GM21528 (cell line): ENCODE data around the gene SRMS.

Source experiments
- ATAC-seq: cut with Tn5 transposase; IDR thresholded peaks from one replicate; pipeline ENCODE4 v1.9.1; 2021; ENCODE audit warnings: mild to moderate bottlenecking, moderate library complexity; ENCODE audit not compliant: unreplicated experiment, low FRiP score

The SRMS gene, protein sequence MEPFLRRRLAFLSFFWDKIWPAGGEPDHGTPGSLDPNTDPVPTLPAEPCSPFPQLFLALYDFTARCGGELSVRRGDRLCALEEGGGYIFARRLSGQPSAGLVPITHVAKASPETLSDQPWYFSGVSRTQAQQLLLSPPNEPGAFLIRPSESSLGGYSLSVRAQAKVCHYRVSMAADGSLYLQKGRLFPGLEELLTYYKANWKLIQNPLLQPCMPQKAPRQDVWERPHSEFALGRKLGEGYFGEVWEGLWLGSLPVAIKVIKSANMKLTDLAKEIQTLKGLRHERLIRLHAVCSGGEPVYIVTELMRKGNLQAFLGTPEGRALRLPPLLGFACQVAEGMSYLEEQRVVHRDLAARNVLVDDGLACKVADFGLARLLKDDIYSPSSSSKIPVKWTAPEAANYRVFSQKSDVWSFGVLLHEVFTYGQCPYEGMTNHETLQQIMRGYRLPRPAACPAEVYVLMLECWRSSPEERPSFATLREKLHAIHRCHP

DNA sequence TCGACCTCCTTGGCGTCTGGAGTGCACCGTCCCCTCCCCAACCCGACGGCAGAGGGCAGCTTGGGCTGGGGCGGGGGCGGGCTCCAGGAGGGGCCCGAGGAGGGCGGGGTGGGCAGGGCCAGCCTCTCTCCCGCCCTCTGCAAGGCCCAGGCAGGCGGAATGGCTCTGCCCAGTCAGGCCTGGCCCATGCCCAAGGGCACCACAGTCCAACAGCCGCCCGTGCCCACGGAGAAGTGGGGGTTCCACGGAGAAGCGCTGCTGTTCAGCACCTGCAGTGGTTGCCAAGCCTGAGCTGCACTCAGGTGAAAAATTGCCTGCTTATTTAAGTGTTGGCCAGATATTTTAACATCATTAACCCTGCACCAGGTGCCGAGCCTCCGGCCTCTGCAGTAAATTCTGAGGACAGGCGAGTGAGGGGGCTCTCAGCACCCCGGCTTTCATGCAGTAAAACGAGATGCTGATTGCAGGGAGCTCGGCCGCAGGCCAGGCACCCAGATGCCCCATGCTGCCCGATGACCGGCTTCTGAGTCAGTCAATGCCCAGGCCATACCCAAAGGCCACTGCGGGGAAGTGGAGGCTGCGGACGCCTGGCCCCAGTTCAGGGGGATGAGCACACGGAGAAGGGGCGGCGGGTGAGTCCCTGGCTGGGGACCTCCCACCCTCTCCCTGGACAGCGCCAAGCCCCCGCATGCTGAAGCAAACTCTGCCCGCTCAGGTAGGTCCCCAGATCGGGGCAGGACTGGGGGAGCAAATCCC, at the start of gene SRMS:
Gene SRMS, minus strand, starts transcription at position 25 of the 756 bp plus-strand sequence. CDS start 286 bp downstream, outside the sequence.
- no peak for ATAC-seq

DNA sequence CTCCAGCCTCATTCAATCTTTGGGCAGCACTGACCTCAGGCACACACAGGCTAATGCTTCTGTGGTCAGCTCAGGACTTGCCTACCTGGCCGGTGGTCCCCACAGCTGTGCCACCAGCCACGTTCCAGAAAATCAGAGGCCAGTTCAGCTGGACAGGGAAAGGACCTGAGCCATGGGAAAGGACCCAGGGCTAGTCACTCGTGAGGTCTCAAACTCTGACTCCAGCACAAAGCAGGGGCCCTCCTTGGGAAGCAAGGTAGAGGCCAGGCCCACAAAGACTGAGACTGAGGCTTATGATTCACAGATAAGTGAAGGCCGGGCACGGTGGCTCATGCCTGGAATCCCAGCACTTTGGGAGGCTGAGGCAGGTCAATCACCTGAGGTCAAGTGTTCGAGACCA, 48.9 kb upstream of the SRMS start:
- ATAC-seq = no peak

DNA sequence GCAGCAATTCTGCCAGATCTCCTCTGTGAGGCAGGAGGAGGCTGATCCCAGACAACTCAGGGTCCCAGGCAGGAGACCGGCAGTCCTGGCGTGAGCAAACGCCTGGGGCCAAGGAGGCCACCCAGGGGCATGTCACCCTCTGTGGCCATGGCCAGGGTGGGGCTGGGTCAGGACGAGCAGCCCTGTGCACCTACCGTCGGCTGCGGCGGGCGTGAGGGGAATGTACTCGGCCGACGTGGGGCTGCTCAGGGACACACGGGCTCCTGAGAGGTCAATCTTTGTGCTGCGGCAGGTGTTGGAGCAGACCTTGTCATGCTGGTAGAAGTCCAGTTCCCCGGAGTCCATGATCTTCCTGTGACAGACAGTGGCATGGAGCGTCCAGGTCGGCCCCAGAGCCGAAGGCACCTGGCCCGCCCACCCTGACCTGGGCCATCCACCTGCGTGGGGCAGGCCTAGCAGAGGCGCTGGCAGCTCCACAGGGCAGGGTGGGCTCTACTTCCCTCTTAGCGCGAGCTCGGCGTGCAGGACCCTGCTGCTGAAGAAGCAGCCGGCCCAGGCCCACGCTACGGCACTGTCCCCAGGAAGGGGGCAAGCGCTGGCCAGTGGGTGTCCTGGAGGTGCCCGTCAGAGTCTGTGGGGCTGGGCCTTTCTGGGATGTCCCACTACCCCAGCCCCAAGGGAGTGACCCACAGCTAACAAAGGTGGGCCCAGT, 48.0 kb upstream of the SRMS start:
- ATAC-seq = no peak

DNA sequence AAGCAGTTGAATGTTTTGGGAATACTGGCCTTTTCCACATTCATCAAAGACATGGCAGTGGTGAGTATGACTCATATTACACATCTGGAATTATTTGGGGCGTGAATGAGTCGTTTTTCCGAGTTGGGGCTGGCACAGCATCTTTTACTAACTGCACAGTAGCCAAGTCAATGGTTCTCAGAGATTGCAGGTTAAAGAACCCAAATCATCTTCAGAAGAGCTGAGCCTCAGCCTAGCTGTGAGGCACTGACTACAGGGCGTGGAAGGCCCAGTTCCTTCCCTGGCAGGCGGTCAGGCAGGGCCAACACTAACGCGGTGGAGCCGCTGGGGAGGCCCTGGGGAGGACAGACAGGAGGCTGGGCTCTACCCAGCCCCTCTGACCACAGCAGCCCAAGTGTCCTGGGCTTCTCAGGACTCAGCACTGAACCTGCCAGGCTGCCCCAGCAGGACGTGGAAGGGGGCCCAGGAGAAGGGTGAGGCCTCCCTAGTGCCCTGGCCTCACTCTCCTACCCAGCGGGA, 46.6 kb upstream of the SRMS start:
- ATAC-seq = no peak

DNA sequence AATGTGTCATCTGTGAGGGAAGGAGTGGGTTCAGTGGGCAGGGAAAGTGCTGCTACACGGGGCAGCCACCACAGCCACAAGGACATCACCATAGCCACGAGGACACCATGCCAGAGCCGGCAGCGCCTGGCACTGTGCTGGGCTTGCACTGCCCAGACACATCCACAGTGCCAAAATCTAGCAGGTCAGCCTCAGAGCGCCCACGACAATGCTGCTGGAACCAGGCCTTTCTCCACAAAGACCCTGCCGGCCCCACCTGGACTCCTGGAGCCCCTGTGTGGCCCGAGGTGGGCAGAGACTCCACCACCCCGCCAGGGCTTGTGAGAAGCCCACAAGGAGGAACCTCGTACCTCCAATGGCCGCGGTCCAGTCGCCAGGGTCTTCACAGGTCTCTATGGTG, 45.1 kb upstream of the SRMS start:
- no peak for ATAC-seq

DNA sequence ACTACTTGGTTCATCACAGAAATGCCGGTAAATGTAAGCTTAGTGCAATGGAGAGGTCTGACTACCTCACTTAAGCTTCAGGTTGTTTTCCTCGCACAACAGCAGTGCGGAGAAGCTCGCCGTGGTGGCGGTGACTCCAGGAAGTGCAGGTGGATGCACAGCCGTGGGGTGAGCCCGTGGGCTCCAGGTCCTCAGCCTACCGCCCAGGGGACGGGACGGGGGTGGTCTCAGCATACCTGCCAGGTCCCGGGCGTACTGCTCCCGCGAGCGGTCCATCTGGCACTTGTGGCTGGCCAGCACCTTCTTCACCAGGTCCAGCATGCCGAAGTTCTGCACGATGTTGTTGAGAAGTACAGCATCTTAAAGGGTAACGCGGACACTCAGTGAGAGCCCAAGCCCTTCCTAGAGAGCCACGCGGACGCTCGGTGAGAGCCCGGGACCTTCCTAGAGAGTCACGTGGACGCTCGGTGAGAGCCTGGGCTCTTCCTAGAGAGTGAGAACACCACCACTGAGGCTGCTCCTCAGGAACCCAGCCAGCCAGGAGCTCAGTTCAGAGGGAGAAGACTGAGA, 44.3 kb upstream of the SRMS start:
- ATAC-seq = no peak

DNA sequence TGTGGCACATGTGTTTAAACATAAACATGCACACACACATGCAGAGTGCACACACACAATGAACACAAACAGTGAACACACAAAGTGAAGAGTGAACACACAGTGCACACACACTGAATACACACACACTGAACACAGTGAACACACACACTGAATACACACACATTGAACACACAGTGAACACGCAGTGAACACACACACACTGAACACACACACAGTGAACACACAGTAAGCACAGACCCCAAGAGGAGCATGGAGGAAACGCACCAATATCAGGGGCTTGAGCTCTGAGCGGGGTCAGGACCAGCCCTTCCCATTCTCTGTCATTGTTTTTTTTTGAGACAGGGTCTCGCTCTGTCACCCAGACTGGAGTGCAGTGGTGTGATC, 43.6 kb upstream of the SRMS start:
- ATAC-seq = no peak

DNA sequence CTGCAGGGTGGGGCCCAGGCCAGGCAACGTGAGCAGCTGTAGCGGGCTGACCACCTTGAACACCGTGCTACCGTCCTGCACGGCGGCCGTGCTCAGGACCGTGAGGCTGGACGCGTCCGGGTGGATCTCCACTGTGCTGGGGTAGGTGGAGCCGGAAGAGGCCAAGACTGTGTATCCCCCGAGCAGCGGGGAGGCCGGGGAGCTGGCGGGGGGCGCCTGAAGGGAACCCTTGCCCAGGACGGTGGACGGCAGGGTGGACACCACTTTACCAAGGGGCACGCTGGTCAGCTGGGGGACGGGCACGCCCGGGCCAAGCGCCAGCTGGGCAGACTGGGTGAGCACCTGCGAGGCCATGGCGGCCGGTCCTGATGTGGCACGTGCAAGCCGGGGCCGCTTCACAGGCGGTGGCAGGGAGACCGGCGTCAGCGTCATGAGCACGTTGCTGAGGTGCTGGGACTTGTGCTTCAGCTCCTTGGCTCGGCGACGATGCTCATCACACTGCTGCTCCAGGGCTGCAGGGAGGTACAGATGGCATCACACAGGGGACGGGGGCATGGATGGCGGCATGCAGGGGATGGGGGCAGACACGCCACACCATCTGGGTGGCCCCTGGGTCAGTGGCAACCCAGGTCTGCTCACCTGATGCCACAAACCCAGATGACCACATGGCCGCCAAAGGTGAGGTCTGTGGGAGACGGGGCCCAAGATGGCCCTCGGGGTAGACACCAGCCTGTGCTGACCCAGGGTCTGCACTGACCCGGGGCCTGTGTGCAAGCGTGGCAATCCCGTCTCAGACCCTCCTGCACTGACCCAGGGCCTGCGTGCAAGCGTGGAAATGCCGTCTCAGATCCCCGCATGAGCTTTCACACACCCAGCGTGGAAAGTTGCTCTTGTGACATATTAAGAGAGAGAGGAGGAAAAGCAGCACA, 42.9 kb upstream of the SRMS start:
- ATAC-seq = no peak

DNA sequence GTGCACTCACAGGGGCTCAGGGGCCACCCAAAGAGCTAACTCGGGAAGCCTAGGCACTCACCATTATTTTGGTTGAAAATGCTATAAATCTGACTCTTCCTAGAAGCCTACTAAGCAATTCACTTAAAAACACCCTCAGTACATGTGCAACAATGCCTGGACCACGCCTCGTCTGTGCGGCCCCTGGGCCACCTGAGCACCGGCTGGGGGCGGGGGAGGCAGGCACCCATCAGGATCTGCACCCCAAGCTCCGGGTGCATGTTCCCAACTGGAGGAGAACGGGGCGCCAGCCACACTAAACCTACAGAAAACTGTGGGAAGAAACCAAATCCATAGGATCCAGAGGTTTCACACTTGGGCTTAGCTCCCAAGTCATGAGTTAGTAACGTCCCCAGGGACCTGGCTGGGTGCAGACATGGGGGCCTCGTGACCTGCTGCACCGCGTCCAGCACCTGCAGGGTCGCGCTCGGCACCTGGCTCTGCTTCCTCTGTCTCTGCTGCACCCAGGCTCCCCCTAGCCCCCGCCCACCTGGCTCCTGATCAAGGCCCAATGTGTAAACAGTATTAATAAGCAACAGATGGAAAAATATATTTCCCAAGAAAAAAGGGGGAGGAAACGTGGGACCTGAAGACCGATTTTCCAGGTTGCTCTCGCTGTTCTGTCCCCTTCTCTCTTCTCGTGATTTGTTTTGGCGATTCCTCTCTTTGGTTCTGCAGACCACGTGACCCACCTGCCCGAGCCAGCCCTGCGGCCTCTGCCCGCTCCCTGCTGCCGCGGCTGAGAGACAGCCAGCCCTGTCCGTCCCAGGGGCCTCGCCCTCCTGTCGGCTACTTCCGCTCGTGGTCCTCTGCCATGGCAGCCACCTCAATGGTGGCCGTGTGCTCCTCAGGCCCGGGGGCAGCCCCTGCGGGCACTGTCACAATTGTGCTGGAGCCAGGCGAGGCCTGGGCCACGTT, 42.0 kb upstream of the SRMS start:
- no peak for ATAC-seq

DNA sequence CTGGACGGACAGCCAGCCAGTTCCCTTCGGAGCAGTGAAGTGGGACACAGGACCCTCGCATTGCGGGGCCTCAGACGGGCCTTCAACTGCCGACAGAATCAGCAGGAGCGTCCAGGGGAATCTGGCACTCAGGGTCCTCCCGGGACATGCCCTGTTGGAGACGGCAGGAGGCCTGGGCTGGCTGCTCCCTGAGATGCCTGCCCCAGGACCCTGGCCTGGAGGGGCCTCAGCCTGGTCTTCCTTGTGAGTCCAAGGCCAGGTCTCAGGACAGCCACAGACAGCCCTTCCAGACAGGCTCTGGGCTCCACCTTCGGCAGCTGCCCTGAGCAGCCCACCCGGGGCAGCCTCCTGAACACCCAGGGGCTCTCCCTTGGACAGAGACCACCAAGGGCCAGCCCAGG, 41.1 kb upstream of the SRMS start:
- no peak for ATAC-seq

DNA sequence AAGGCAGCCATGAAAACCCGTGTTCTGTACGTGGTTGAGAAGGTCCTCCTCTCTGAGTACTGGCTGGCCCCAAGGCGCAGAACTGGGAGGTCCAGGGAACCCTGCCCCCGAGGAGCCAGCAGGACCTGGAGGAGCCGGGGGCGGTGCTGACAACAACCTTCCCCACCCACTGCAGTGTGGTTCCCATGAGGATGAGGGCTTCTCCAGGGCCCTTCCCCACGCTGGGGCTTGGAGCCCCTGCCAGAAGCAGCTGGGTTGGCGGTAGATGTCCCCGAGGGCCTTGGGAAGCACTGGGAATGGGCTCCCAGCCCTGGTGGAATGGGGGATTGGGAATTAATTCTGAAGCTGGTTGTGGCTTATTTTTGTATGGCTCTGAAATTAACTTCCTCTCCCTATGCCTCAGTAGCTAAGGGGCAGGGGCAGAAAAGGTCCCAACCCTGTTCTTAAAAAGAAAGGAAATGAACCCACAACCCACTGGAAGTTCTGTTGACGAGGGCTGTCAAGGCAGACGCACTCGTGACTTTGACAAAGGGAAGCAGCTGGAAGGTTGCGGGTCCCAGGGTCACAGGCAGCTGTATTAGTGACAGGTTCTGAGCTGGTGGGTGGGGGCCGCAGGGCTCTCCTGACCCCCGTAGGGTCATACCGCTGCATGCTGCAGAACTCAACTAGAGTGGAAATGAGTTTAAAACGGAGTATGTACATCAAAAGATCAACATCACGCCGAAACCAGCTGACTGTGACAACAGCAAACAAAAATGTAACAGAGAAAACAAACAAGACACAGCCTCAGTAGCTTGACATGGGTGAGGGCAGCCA, 40.4 kb upstream of the SRMS start:
- ATAC-seq = no peak

DNA sequence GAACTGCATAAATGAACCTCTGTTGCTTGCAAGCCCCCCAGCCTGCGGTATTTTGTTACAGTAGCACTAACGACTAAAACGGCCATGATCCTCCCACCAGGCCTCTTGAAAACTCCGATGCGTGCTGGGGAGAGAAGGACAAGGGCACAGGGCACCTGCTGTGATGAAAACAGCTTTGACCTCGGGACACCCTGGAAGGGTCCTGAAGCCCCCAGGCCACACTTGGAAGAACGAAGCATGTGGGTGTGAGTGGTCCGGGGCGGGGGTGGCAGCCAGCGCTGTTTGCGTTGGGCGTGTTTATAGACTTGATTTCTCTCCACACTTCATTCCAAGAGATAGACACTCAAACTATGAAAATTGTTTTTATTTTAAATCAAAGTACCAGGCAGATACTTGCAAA, 39.7 kb upstream of the SRMS start:
- no peak for ATAC-seq

DNA sequence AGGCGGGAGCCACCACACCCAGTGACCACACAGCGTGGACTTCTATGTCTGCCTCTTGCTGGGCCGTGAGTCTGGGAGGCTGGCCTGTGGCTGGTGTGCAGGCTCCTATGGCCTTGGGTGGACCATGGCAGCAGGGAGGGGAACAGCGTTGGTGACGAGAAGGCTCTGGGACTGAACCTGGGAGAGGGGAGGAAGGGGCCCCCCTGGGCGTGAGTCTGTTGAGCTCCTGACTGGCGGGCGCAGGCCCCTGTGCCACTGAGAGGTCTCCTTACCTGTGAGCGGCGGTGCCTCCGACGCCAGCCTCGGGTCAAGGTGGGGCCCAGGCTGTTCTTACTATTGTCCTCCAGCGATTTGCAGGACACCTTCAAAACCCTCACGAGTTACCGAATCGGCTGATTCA, 39.2 kb upstream of the SRMS start:
- ATAC-seq = no peak

DNA sequence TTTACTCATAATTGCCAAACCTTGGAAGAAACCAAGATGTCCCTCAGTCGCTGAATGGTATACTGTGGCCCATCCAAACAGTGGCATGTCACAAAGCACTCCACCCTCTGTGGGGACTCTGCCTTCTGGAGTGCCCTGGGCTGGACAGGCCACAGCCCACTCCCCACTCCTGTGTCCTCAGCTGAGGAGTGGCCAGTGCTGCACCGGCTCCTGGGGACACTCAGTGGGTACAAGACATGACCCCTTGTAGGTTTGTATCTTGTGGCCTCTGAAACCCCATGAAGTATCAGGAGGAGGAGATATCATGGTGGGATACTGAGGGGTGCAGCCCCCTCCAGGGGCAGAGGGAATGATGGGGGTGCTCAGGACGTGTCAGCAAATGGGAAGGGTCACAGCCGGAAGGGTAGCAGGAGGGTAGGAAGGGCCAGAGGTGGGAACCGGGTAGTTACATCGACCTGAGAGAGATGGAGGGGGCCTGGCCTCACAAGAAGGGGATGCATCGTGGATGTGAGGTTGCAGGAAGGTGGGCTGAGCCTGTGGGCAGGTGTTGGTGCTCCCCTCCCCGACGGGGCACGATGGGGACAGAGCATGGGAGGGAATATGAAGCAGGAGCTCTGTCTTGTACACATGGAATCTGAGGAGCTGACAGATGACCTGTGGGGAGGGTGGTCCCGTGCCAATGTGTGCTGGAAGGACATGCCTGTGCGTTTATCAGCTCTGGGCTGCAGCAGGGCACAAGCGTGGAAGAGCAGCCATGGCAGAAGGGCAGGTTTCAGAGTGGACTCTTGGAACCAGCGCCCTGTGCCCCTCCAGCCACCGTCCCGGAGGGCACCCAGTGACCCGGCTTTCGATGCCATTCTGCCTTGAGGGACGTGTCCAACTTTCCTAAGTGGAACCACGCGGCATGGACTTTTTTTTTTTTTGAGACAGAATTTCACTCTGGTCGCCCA, 38.3 kb upstream of the SRMS start:
- ATAC-seq = no peak

DNA sequence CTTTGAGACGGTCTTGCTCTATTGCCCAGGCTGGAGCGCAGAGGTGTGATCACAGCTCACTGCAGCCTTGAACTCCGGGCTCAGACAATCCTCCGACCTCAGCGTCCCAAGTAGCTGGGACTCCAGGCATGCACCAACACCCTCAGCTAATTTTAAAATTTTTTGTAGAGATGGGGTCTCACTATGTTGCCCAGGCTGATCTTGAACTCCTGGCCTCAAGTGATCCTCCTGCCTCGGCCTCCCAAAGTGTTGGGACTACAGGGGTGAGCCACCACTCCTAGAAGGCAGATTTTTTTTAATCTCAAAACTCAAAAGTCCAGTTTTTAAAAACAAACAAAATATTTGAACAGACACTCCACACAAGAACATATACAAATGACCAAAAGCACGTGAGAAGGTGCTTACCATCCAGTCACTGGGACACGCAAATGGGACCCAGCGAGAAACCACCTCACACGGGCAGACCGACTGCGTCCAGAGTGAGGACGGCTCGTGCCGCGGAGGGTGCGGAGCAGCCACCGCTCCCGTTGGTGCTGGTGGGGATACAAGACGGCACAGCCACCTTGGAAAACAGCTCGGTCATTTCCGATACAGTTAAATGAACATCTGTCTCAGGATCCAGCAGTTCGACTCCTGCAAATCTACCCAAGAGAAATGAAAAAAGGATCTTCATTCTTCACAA, 35.0 kb upstream of the SRMS start:
- no peak for ATAC-seq
